K562 (cell line): ENCODE results near the gene PSMD13. TPM values are rescaled to one million over a fixed set of nuclear protein-coding genes. Genes with fewer than 3 reads are reported as not detected.
A peak's percentile ranks its signal among the peaks of the same experiment; 100 is the strongest.

ENCODE experiments used
- HNRNPLL ChIP-seq: fragments of 200-400 bp; formaldehyde crosslinking; IDR thresholded peaks from 2 replicates; pipeline ENCODE4 v1.6.1; 2017; ENCODE audit warnings: low read length, low read depth, mild to moderate bottlenecking; ENCODE audit not compliant: poor library complexity, severe bottlenecking
- SREBF1 ChIP-seq: fragments of 150-350 bp; IDR thresholded peaks from 2 replicates; pipeline ENCODE4 v1.6.1; 2014; ENCODE audit warnings: antibody characterized with exemption, low read depth, low read length, borderline replicate concordance
- polyA plus RNA-seq, 8 experiments: library from polyadenylated mRNA; depleted of rRNA in 4 of 8; stranded (reverse) in 5 of 8; unstranded in 3 of 8; fragments of >200 nt; fragmentation: Nextera tagmentation in 2 of 8; fragmentation: Illumina TruSeq in 1 of 8; extraction: Ambion mirVana in 2 of 8; extraction: Trizol in 1 of 8; gene quantifications; 2 replicates each; pipeline versions ENCODE4 v1.2.1 to v1.2.3, GENCODE V29; 2011 to 2014; ENCODE audit warnings: inconsistent platforms in 1 of 8, missing spikeins in 1 of 8
- total RNA-seq, 7 experiments: library from RNA; depleted of rRNA in 6 of 7; stranded (reverse); fragments of >200 nt in 6 of 7; fragmentation: Illumina TruSeq in 2 of 7; extraction: Trizol in 2 of 7; gene quantifications; 2 replicates each; pipeline versions ENCODE4 v1.2.1 to v1.2.3, GENCODE V29; 2011 to 2021; ENCODE audit warnings: low replicate concordance in 1 of 7
- TF ChIP-seq, protein P1 (sequence below): fragments of 450-650 bp; IDR thresholded peaks from 2 replicates; pipeline ENCODE4 v1.6.1; 2016; ENCODE audit warnings: low read depth
- TF ChIP-seq, protein P2 (sequence below), 3 experiments: IDR thresholded peaks in 2 of 3; conservative IDR thresholded peaks in 1 of 3; 2 replicates each; pipeline ENCODE4 v1.5.1; 2011 to 2012; ENCODE audit warnings: low read length in 3 of 3, mild to moderate bottlenecking in 3 of 3, control low read depth in 2 of 3, improper control_type of control experiment in 1 of 3, inconsistent platforms in 1 of 3, low read depth in 1 of 3, mixed read lengths in 1 of 3, moderate library complexity in 1 of 3; ENCODE audit not compliant: insufficient read depth in 2 of 3

PSMD13 gene
- total and polyA plus RNA-seq, 9 of the 15 experiments (the other 6 are each of a cell fraction or from before 2014, with no cell fraction given): 185 to 383 (median 267) TPM

DNA sequence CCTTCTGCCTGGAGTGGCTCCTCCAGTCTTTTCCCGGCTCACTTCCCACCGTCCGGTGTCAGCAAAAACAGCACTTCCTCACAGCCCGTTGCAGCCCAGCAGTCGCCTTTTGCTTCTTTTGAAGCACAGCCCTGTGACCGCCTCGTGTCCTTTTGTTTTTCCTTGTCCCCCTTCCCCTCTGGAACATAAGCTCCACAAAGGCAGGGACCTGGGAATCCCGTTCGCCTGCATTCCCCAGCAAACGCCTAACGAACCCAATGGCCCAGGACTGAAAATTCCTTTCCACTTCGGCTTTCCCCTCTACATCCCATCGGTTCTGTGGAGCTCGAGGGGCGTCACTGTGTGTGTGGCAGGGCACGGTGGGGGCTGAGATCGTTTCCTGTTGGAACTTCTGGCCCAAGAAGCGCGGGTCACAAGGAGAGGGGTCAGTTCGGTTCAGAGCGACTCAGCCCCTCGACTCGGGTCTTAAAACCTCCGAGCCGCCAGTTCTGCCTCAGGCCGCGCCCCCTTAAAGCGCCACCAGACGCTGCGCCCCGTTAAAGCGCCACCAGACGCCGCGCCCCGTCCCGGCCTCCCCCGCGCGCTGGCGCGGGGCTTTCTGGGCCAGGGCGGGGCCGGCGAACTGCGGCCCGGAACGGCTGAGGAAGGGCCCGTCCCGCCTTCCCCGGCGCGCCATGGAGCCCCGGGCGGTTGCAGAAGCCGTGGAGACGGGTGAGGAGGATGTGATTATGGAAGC lies 28.4 kb upstream of the PSMD13 start (continued):
- TF ChIP-seq, protein P1, sequence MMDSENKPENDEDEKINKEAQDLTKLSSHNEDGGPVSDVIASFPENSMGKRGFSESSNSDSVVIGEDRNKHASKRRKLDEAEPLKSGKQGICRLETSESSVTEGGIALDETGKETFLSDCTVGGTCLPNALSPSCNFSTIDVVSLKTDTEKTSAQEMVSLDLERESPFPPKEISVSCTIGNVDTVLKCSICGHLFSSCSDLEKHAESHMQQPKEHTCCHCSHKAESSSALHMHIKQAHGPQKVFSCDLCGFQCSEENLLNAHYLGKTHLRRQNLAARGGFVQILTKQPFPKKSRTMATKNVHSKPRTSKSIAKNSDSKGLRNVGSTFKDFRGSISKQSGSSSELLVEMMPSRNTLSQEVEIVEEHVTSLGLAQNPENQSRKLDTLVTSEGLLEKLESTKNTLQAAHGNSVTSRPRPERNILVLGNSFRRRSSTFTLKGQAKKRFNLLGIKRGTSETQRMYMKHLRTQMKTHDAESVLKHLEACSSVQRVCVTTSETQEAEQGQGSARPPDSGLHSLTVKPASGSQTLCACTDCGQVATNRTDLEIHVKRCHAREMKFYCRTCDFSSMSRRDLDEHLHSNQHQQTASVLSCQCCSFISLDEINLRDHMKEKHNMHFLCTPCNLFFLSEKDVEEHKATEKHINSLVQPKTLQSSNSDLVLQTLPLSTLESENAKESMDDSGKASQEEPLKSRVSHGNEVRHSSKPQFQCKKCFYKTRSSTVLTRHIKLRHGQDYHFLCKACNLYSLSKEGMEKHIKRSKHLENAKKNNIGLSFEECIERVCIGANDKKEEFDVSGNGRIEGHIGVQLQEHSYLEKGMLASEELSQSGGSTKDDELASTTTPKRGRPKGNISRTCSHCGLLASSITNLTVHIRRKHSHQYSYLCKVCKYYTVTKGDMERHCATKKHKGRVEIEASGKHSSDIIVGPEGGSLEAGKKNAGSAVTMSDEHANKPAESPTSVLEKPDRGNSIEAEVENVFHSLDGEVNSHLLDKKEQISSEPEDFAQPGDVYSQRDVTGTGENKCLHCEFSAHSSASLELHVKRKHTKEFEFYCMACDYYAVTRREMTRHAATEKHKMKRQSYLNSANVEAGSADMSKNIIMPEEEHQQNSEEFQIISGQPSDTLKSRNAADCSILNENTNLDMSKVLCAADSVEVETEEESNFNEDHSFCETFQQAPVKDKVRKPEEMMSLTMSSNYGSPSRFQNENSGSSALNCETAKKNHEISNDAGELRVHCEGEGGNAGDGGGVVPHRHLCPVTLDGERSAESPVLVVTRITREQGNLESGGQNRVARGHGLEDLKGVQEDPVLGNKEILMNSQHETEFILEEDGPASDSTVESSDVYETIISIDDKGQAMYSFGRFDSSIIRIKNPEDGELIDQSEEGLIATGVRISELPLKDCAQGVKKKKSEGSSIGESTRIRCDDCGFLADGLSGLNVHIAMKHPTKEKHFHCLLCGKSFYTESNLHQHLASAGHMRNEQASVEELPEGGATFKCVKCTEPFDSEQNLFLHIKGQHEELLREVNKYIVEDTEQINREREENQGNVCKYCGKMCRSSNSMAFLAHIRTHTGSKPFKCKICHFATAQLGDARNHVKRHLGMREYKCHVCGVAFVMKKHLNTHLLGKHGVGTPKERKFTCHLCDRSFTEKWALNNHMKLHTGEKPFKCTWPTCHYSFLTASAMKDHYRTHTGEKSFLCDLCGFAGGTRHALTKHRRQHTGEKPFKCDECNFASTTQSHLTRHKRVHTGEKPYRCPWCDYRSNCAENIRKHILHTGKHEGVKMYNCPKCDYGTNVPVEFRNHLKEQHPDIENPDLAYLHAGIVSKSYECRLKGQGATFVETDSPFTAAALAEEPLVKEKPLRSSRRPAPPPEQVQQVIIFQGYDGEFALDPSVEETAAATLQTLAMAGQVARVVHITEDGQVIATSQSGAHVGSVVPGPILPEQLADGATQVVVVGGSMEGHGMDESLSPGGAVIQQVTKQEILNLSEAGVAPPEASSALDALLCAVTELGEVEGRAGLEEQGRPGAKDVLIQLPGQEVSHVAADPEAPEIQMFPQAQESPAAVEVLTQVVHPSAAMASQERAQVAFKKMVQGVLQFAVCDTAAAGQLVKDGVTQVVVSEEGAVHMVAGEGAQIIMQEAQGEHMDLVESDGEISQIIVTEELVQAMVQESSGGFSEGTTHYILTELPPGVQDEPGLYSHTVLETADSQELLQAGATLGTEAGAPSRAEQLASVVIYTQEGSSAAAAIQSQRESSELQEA: no peak
- TF ChIP-seq SREBF1 (no peak), HNRNPLL (no peak)
- TF ChIP-seq, protein P2, sequence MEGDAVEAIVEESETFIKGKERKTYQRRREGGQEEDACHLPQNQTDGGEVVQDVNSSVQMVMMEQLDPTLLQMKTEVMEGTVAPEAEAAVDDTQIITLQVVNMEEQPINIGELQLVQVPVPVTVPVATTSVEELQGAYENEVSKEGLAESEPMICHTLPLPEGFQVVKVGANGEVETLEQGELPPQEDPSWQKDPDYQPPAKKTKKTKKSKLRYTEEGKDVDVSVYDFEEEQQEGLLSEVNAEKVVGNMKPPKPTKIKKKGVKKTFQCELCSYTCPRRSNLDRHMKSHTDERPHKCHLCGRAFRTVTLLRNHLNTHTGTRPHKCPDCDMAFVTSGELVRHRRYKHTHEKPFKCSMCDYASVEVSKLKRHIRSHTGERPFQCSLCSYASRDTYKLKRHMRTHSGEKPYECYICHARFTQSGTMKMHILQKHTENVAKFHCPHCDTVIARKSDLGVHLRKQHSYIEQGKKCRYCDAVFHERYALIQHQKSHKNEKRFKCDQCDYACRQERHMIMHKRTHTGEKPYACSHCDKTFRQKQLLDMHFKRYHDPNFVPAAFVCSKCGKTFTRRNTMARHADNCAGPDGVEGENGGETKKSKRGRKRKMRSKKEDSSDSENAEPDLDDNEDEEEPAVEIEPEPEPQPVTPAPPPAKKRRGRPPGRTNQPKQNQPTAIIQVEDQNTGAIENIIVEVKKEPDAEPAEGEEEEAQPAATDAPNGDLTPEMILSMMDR (IDR thresholded peaks at IDR 0.05 in 2 of 3, conservative IDR thresholded peaks at IDR 0.05 in 1 of 3; ENCODE audit: insufficient read depth in 2 of 3, low read depth in 1 of 3, low read length in 3 of 3): 0 out of 6 replicates have a peak, but pooled peaks of 1 of the 3 experiments have one; percentile 13
